K562 (cell line): ENCODE data around the gene ADAT3. TPM values are rescaled to one million over a fixed set of nuclear protein-coding genes. Genes with fewer than 3 reads are reported as not detected.
A peak's percentile ranks its signal among the peaks of the same experiment; 100 is the strongest.

ENCODE experiments used
- BMI1 ChIP-seq: fragments of 150-350 bp; IDR thresholded peaks from 2 replicates; pipeline ENCODE4 v1.6.1; 2014; ENCODE audit warnings: low read length
- CREB1 ChIP-seq, 2 experiments: sonication (generic) in 1 of 2; formaldehyde crosslinking in 1 of 2; IDR thresholded peaks; 2 replicates each; pipeline versions ENCODE4 v1.6.1 to v1.8.0; 2012 to 2022; ENCODE audit warnings: inconsistent platforms in 1 of 2, mild to moderate bottlenecking in 1 of 2, missing genetic modification reagents in 1 of 2, moderate library complexity in 1 of 2
- CTCF ChIP-seq, 3 experiments: IDR thresholded peaks in 2 of 3; conservative IDR thresholded peaks in 1 of 3; 2 replicates each; pipeline ENCODE4 v1.5.1; 2011 to 2012; ENCODE audit warnings: low read length in 3 of 3, mild to moderate bottlenecking in 3 of 3, control low read depth in 2 of 3, improper control_type of control experiment in 1 of 3, inconsistent platforms in 1 of 3, low read depth in 1 of 3, mixed read lengths in 1 of 3, moderate library complexity in 1 of 3; ENCODE audit not compliant: insufficient read depth in 2 of 3
- GMEB1 ChIP-seq: fragments of 250-450 bp; sonication (Bioruptor Pico); IDR thresholded peaks from 2 replicates; pipeline ENCODE4 v1.4.0; 2020; ENCODE audit warnings: mild to moderate bottlenecking
- MEIS2 ChIP-seq: fragments of 450-650 bp; IDR thresholded peaks from 2 replicates; pipeline ENCODE4 v1.6.1; 2014; ENCODE audit warnings: mild to moderate bottlenecking; ENCODE audit not compliant: partially characterized antibody
- NFIC ChIP-seq: fragments of 450-650 bp; IDR thresholded peaks from 2 replicates; pipeline ENCODE4 v1.6.1; 2017; ENCODE audit warnings: mild to moderate bottlenecking, inconsistent platforms
- POLR2G ChIP-seq: fragments of 200-400 bp; formaldehyde crosslinking; IDR thresholded peaks from 2 replicates; pipeline ENCODE4 v1.6.1; 2017; ENCODE audit warnings: low read depth, mild to moderate bottlenecking, antibody characterized with exemption, low read length, moderate library complexity
- RBBP5 ChIP-seq: fragments of 200-600 bp; sonication (generic); IDR thresholded peaks from 2 replicates; pipeline ENCODE4 v1.6.1; 2012; ENCODE audit warnings: borderline replicate concordance, mild to moderate bottlenecking, low read length, control low read depth, inconsistent platforms; ENCODE audit not compliant: insufficient read depth, poor library complexity, severe bottlenecking
- SMAD4 ChIP-seq: fragments of 250-450 bp; sonication (Bioruptor Pico); conservative IDR thresholded peaks from 2 replicates; pipeline ENCODE4 v1.8.0; 2021; ENCODE audit warnings: inconsistent platforms, mild to moderate bottlenecking, moderate library complexity
- ZNF407 ChIP-seq: fragments of 450-650 bp; IDR thresholded peaks from 2 replicates; pipeline ENCODE4 v1.6.1; 2016; ENCODE audit warnings: low read depth
- ZNF740 ChIP-seq, 3 experiments: fragments of 200-800 bp in 1 of 3; sonication (Bioruptor generic) in 1 of 3; sonication (generic) in 1 of 3; formaldehyde crosslinking in 1 of 3; IDR thresholded peaks; 2 replicates each; pipeline versions ENCODE4 v1.6.1 to v1.8.0; 2016 to 2022; ENCODE audit warnings: mild to moderate bottlenecking in 2 of 3, missing compliant biosample characterization in 2 of 3, missing genetic modification characterization in 2 of 3, missing genetic modification reagents in 1 of 3
- polyA plus RNA-seq, 8 experiments: library from polyadenylated mRNA; depleted of rRNA in 4 of 8; stranded (reverse) in 5 of 8; unstranded in 3 of 8; fragments of >200 nt; fragmentation: Nextera tagmentation in 2 of 8; fragmentation: Illumina TruSeq in 1 of 8; extraction: Ambion mirVana in 2 of 8; extraction: Trizol in 1 of 8; gene quantifications; 2 replicates each; pipeline versions ENCODE4 v1.2.1 to v1.2.3, GENCODE V29; 2011 to 2014; ENCODE audit warnings: inconsistent platforms in 1 of 8, missing spikeins in 1 of 8
- total RNA-seq, 7 experiments: library from RNA; depleted of rRNA in 6 of 7; stranded (reverse); fragments of >200 nt in 6 of 7; fragmentation: Illumina TruSeq in 2 of 7; extraction: Trizol in 2 of 7; gene quantifications; 2 replicates each; pipeline versions ENCODE4 v1.2.1 to v1.2.3, GENCODE V29; 2011 to 2021; ENCODE audit warnings: low replicate concordance in 1 of 7

Gene ADAT3
- total and polyA plus RNA-seq, 9 of the 15 experiments (the other 6 are each of a cell fraction or from before 2014, with no cell fraction given), result 0.67 to 15.6 (median 7.8) TPM; not detected in 4

- no peak for TF ChIP-seq ZNF407
- no peak for TF ChIP-seq CREB1 (IDR thresholded peaks at IDR 0.05)
- 0 out of 2 replicates have a peak, but pooled peaks have one; percentile 25 for TF ChIP-seq CREB1 (CRISPR knock-in tag; IDR thresholded peaks at IDR 0.05)
- no peak for TF ChIP-seq BMI1
- peak in 1 of 3 experiments; percentile 21; a peak in 1 of 6 replicates for TF ChIP-seq CTCF (IDR thresholded peaks at IDR 0.05 in 2 of 3, conservative IDR thresholded peaks at IDR 0.05 in 1 of 3; ENCODE audit: insufficient read depth in 2 of 3, low read depth in 1 of 3, low read length in 3 of 3)
- peak; percentile 82 for TF ChIP-seq GMEB1 (CRISPR knock-in tag)
- no peak for TF ChIP-seq MEIS2
- TF ChIP-seq SMAD4, result peak; percentile 6; the same call in 1 of the 2 replicates
- peak; percentile 35 for TF ChIP-seq RBBP5
- TF ChIP-seq POLR2G, result peak; percentile 46
- peak; percentile 21; the same call in 1 of the 2 replicates for TF ChIP-seq NFIC
- peak; percentile 61; the same call in 1 of the 2 replicates for TF ChIP-seq ZNF740 (CRISPR knock-in tag; IDR thresholded peaks at IDR 0.05)
- peak in 1 of 2 experiments; percentile 73; a peak in 2 of 4 replicates for TF ChIP-seq ZNF740 (tag; IDR thresholded peaks at IDR 0.05)
Observed at GRCh38 chr19:1941146-1942077, 36.2 kb downstream of the ADAT3 start, which contains the start of gene CSNK1G2 (continued).
